IPS-18c (cell line): ENCODE results near the gene BFSP2.

Source experiments
- H3K4me3 ChIP-seq: 2 replicates; pipeline ENCODE4 v1.7.0; 2013; ENCODE audit warnings: low read depth, mild to moderate bottlenecking, low read length, moderate library complexity; ENCODE audit not compliant: insufficient read depth
- H3K9me3 ChIP-seq: one replicate; pipeline ENCODE4 v1.6.1; 2013; ENCODE audit warnings: mild to moderate bottlenecking, low read length, moderate library complexity; ENCODE audit not compliant: control insufficient read depth, insufficient read depth

Gene BFSP2

DNA sequence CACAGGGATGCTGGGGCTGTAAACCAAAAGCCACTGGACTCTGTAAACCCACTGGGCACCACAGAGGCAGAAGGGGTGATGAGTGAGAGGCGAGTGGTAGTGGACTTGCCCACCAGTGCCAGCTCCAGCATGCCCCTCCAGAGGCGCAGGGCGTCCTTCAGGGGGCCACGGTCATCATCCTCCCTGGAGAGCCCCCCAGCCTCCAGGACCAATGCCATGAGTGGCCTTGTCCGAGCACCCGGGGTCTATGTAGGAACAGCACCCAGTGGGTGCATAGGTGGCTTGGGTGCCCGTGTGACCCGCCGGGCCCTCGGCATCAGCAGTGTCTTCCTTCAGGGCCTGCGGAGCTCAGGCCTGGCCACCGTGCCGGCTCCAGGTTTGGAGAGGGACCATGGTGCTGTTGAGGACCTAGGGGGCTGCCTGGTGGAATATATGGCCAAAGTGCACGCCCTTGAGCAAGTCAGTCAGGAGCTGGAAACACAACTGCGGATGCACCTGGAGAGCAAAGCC, at the start of gene BFSP2:
BFSP2 (plus strand) TSS at position 51 of the 510 bp plus-strand sequence; CDS start at position 79, 28 bp downstream.
- H3K9me3 ChIP-seq = no peaks in the 10 kb centered on the region
- no peak within 1 kb of the TSS for H3K4me3 ChIP-seq

- Histone ChIP-seq H3K4me3 (no peak overlapping the region), H3K9me3 (no peaks in the 10 kb centered on the region)
Measured at GRCh38 chr3:133354721-133355120, 45.1 kb upstream of the BFSP2 start.

GRCh38 chr3:133360476-133360875, 39.4 kb upstream of the BFSP2 start:
- H3K4me3 ChIP-seq = no peak overlapping the region
- H3K9me3 ChIP-seq = no peaks in the 10 kb centered on the region

DNA sequence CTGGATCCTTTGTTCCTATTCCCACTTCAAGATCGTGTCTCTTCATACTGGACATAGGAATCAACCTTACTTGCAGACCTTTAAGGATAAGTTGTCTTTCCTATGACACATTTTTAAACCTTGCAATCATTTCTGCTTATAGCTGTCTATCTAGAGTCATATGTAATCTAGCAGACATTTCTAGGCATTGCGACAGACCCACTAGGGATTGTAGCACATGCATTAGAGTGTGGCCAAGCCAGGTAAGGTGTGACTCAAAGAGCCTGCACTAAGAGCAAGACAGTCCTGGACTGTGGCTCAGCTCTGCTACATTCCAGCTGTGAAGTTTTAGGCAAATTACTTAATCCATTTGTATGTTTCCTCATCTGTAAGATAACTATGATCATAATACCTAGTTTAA, 38.8 kb upstream of the BFSP2 start:
- no peaks in the 10 kb centered on the region for H3K9me3 ChIP-seq
- H3K4me3 ChIP-seq = no peak overlapping the region

DNA sequence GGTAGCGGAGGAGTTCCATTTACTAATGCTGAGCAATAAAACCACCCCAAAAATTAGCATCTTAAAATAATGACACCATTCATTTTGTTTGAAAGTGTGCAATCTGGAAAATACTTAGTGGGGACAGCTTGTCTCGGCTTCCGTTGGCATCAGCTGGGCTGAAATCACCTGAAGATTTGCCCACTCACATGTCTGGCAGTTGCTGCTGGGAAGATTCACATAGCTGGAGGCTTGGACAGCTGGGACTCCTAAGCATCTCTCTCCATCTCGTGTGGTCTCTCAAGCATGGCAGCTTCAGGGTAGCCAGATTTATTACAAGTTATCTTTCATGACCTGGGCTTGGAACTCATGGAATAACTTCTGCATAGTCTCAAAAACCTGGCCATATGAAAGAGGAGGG, 38.4 kb upstream of the BFSP2 start:
- H3K9me3 ChIP-seq = no peaks in the 10 kb centered on the region
- no peak overlapping the region for H3K4me3 ChIP-seq

DNA sequence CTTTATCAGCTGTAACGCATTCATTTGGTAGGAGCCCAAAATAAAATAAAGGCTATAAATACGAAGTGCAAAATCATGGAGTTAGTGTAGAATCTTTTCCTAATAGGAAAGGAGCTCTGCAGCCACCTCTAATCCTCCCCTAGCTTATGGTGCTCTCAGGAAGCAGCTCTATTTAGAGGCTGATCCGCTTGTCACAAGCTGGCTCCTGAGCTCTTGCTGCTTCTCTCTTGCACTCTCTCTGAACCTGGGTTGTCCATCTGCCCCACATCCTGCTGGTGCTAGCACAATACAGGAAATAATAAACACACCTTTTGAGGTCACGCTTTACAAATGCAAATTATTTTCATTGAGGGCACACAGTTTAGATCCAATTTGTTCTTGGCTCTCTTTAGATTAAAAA, 37.3 kb upstream of the BFSP2 start:
- Histone ChIP-seq H3K4me3 (no peak overlapping the region), H3K9me3 (no peaks in the 10 kb centered on the region)

GRCh38 chr3:133364704-133365103, 35.2 kb upstream of the BFSP2 start:
- Histone ChIP-seq H3K4me3 (no peak overlapping the region), H3K9me3 (no peaks in the 10 kb centered on the region)

GRCh38 chr3:133366921-133367320, 32.9 kb upstream of the BFSP2 start:
- Histone ChIP-seq H3K4me3 (no peak overlapping the region), H3K9me3 (no peaks in the 10 kb centered on the region)

DNA sequence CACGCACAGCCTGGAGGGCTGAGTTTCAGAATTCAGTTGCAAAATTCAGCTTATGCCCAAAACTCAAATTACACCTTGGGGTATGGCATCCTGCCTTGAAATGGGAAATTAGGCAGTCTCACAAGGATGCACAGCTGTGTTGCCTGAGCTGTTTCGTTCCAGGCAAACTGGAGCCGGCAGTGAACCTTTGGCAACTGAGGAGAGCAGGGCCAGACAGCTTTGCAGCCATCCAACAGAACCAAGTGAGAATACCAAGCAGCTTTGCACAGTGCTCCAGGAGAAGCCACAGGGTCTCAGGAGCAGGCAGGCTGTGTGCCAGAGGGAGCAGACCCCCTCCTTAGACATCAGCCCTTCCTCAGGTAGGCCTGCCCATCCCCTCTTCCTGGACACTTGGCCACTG, 32.5 kb upstream of the BFSP2 start:
- Histone ChIP-seq H3K4me3 (no peak overlapping the region), H3K9me3 (no peaks in the 10 kb centered on the region)

GRCh38 chr3:133367956-133368355, 31.9 kb upstream of the BFSP2 start:
- Histone ChIP-seq H3K4me3 (no peak overlapping the region), H3K9me3 (no peaks in the 10 kb centered on the region)

GRCh38 chr3:133368371-133369067, 31.3 kb upstream of the BFSP2 start:
- H3K4me3 ChIP-seq = no peak overlapping the region

DNA sequence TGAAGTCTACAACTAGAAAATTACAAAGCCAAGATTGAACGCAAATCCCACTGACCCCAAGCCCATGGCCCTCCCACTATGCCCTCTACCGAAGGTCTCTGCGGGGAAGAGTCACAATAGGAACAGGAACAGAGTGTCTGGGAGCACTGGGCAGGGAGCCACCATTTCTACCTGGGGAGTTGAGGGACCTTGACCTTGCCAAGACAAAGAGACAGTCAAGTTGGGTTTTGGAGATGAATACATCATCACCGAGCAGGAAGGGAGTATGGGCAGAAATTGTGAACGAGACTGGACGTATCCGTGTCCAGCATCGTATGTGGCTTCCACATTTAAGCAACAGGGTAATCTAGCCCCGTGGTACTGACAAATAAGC, 30.8 kb upstream of the BFSP2 start:
- no peak overlapping the region for H3K4me3 ChIP-seq
- H3K9me3 ChIP-seq = no peaks in the 10 kb centered on the region

More at GRCh38 chr3:133368371-133369067, 31.3 kb upstream of the BFSP2 start:
- no peaks in the 10 kb centered on the region for H3K9me3 ChIP-seq

DNA sequence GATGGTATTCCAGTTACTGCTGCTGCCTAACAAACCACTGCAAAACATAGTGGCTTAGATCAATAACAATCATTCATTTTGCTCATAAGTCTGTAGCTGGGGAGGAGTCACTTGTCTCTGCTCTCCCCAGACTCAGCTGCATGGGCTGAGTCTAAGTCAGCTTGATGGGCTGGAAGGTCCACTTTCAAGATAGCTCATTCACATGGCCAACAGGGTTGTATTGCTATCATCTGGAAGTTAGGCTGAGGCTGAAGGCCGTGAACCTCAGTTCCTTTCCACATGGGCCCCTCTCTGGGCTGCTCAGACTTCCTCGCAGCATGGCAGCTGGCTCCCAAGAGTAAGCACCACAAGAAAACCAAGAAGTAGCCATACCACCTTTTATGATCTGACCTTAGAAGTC, 28.7 kb upstream of the BFSP2 start:
- Histone ChIP-seq H3K9me3 (no peaks in the 10 kb centered on the region), H3K4me3 (no peak overlapping the region)

- H3K9me3 ChIP-seq = no peaks in the 10 kb centered on the region
Measured at GRCh38 chr3:133371676-133372075, 28.2 kb upstream of the BFSP2 start.

GRCh38 chr3:133374708-133375402, 25.0 kb upstream of the BFSP2 start:
- Histone ChIP-seq H3K9me3 (no peaks in the 10 kb centered on the region), H3K4me3 (no peak overlapping the region)

More at GRCh38 chr3:133371676-133372075, 28.2 kb upstream of the BFSP2 start:
- no peak overlapping the region for H3K4me3 ChIP-seq

DNA sequence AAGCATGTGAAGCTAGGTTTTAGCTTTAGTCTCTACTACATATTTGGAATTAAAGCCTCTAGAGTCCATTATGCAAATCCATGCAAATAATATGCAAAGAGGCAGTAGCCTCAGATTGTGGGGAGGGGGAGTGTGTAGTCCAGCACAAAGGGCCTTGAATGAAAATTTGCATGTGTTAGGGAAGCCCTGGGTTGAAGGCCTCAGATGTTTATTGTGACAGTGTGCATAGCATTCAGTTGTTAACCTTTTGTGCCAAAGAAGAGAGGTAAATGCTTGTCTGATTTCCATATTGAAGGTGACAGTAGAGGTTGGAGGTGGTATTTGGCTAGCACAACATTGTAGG, 24.5 kb upstream of the BFSP2 start:
- Histone ChIP-seq H3K9me3 (no peaks in the 10 kb centered on the region), H3K4me3 (no peak overlapping the region)

GRCh38 chr3:133376810-133377209, 23.0 kb upstream of the BFSP2 start:
- no peaks in the 10 kb centered on the region for H3K9me3 ChIP-seq
- no peak overlapping the region for H3K4me3 ChIP-seq

DNA sequence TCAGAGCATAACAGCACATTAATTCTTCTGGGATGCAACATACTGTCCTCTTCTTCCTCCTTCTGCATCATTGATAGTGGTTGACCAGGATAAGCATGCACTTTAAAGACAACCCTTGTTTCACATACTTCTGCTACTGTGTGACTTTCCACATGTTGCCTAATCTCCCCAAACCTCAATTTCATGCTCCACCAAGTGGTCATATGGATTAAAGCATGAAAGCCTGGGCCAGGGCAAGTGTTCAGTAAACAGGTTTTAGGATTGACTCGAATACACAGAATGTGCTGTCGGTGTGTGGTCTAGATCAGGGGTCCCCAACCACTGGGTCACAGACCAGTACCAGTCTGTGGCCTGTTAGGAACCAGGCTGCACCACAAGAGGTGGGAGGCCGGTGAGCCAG, 22.5 kb upstream of the BFSP2 start:
- no peaks in the 10 kb centered on the region for H3K9me3 ChIP-seq

More for the DNA sequence above, 22.5 kb upstream of the BFSP2 start:
- no peak overlapping the region for H3K4me3 ChIP-seq
